DOHH2 (cell line): ENCODE results near the gene CPN2.

ENCODE experiments used
- H3F3A ChIP-seq: fragments of 200-600 bp; sonication (generic), shearing (Covaris generic); 2 replicates; pipeline ENCODE4 v1.6.0; 2016; ENCODE audit warnings: antibody characterized with exemption, mild to moderate bottlenecking; ENCODE audit not compliant: control insufficient read depth, insufficient read depth
- H3K27ac ChIP-seq: fragments of 200-600 bp; sonication (generic); 2 replicates; pipeline ENCODE4 v1.5.1; 2014; ENCODE audit warnings: low read depth, mild to moderate bottlenecking, low read length, moderate library complexity
- H3K27me3 ChIP-seq: fragments of 200-600 bp; sonication (generic); 2 replicates; pipeline ENCODE4 v1.6.1; 2014; ENCODE audit warnings: mild to moderate bottlenecking, low read length, mixed read lengths; ENCODE audit not compliant: control insufficient read depth
- H3K36me3 ChIP-seq: fragments of 200-600 bp; sonication (generic); 2 replicates; pipeline ENCODE4 v1.6.1; 2014; ENCODE audit warnings: mild to moderate bottlenecking, low read length, moderate library complexity, mixed read lengths; ENCODE audit not compliant: control insufficient read depth
- H3K4me1 ChIP-seq: fragments of 200-600 bp; sonication (generic); 2 replicates; pipeline ENCODE4 v1.6.1; 2014; ENCODE audit warnings: mild to moderate bottlenecking, low read length, mixed read lengths; ENCODE audit not compliant: control insufficient read depth
- H3K4me2 ChIP-seq: fragments of 200-600 bp; sonication (generic); 2 replicates; pipeline ENCODE4 v1.6.0; 2014; ENCODE audit warnings: mild to moderate bottlenecking, low read length, moderate library complexity
- H3K4me3 ChIP-seq: fragments of 200-600 bp; sonication (generic); 2 replicates; pipeline ENCODE4 v1.5.1; 2014; ENCODE audit warnings: mild to moderate bottlenecking, low read length, mixed read lengths
- H3K79me2 ChIP-seq: fragments of 200-600 bp; sonication (generic); 2 replicates; pipeline ENCODE4 v1.6.1; 2014; ENCODE audit warnings: mild to moderate bottlenecking, low read length, mixed read lengths; ENCODE audit not compliant: control insufficient read depth
- H3K9me2 ChIP-seq: fragments of 200-600 bp; sonication (generic); replicated peaks from 2 replicates; pipeline ENCODE4 v1.6.1; 2014; ENCODE audit warnings: mild to moderate bottlenecking, low read length, mixed read lengths; ENCODE audit not compliant: control insufficient read depth
- H3K9me3 ChIP-seq: fragments of 200-600 bp; sonication (generic); 2 replicates; pipeline ENCODE4 v1.6.1; 2014; ENCODE audit warnings: antibody characterized with exemption, low read length, mixed read lengths; ENCODE audit not compliant: control insufficient read depth, insufficient read depth
- H4K20me1 ChIP-seq: fragments of 200-600 bp; sonication (generic); 2 replicates; pipeline ENCODE4 v1.6.0; 2014; ENCODE audit warnings: low read depth, mild to moderate bottlenecking, antibody characterized with exemption, low read length, moderate library complexity; ENCODE audit not compliant: control insufficient read depth, insufficient read depth
- EZH2phosphoT487 ChIP-seq: fragments of 200-600 bp; sonication (generic); IDR thresholded peaks from 2 replicates; pipeline ENCODE4 v1.6.1; 2017; ENCODE audit warnings: borderline replicate concordance, mild to moderate bottlenecking, antibody characterized with exemption, low read length, moderate library complexity, mixed read lengths
- TF ChIP-seq, protein P1 (sequence below): fragments of 200-600 bp; sonication (generic); IDR thresholded peaks from one replicate; pipeline ENCODE4 v1.5.1; 2014; ENCODE audit warnings: antibody characterized with exemption, mild to moderate bottlenecking, low read depth, low read length; ENCODE audit not compliant: poor library complexity, severe bottlenecking

CPN2 gene

DNA sequence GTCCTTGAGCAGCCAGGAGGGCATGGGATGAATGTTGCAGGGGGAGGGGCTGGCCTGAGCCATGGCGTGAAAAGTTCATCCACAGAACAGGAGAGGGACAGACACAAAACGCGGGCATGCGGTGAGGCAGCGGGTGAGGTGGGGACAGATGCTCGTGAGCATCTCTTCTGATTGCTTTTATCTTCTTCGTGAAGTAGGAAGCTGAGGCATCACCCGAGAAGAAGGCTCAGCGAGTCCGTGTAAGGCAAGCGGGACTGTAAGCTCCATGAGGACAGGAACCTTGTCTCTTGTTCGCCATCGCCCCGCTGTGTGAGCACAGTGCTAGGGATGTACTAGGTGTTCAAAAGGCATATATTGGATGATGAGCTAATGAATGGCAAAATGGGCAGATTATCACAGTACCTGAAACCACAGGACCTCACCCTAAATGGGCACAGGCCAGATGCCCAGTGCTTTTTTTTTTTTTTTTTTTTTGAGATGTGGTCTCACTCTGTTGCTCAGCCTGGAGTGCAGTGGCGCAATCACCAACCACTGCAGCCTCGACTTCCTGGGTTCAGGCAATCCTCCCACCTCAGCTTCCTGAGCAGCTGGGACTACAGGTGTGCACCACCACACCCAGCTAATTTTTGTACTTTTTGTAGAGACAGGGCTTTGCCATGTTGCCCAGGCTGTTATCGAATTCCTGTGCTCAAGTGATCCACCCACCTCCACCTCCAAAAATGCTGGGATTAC lies 46.8 kb downstream of the CPN2 start:
- peaks cover 25% of the 10 kb centered on the region for H4K20me1 ChIP-seq
- no peak for TF ChIP-seq EZH2phosphoT487
- TF ChIP-seq, protein P1, sequence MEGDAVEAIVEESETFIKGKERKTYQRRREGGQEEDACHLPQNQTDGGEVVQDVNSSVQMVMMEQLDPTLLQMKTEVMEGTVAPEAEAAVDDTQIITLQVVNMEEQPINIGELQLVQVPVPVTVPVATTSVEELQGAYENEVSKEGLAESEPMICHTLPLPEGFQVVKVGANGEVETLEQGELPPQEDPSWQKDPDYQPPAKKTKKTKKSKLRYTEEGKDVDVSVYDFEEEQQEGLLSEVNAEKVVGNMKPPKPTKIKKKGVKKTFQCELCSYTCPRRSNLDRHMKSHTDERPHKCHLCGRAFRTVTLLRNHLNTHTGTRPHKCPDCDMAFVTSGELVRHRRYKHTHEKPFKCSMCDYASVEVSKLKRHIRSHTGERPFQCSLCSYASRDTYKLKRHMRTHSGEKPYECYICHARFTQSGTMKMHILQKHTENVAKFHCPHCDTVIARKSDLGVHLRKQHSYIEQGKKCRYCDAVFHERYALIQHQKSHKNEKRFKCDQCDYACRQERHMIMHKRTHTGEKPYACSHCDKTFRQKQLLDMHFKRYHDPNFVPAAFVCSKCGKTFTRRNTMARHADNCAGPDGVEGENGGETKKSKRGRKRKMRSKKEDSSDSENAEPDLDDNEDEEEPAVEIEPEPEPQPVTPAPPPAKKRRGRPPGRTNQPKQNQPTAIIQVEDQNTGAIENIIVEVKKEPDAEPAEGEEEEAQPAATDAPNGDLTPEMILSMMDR: no peak
- no peaks in the 10 kb centered on the region for H3K79me2 ChIP-seq
- no peaks in the 10 kb centered on the region for H3K9me2 ChIP-seq
- H3K27ac ChIP-seq: no peak overlapping the region
- peaks cover 9% of the 10 kb centered on the region for H3F3A ChIP-seq
- no peak overlapping the region for H3K4me3 ChIP-seq
- H3K4me1 ChIP-seq: peaks cover 36% of the 10 kb centered on the region
- peaks cover 74% of the 10 kb centered on the region for H3K27me3 ChIP-seq
- no peaks in the 10 kb centered on the region for H3K9me3 ChIP-seq
- no peak overlapping the region for H3K4me2 ChIP-seq
- no peaks in the 10 kb centered on the region for H3K36me3 ChIP-seq

DNA sequence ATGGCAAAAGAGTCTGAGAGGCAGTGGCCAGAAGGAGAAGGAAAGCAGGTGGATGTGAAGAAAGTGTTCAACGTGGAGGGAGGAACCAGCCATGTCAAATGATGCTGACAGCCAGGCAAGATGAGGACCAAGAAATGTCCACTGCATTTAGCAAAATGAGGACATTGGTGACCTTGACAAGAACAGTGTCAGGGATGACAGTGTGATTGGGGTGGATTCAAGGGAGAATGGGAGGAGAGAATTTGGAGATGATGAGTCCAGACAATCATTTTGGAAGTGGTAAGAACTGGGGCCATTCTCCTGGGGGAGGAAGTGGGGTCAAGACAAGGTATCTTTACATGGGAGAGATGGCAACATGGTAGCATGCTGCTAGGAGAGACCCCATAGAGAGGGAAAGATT lies 47.4 kb downstream of the CPN2 start:
- peaks cover 9% of the 10 kb centered on the region for H3F3A ChIP-seq
- H3K9me3 ChIP-seq: no peaks in the 10 kb centered on the region
- peaks cover 68% of the 10 kb centered on the region for H3K27me3 ChIP-seq
- H3K79me2 ChIP-seq: no peaks in the 10 kb centered on the region
- H3K9me2 ChIP-seq: no peaks in the 10 kb centered on the region
- no peak overlapping the region for H3K4me3 ChIP-seq
- TF ChIP-seq, protein P1: no peak
- TF ChIP-seq EZH2phosphoT487: no peak
- H3K36me3 ChIP-seq: no peaks in the 10 kb centered on the region
- no peak overlapping the region for H3K27ac ChIP-seq
- H3K4me1 ChIP-seq: peaks cover 36% of the 10 kb centered on the region
- H4K20me1 ChIP-seq: peaks cover 25% of the 10 kb centered on the region
- H3K4me2 ChIP-seq: no peak overlapping the region

DNA sequence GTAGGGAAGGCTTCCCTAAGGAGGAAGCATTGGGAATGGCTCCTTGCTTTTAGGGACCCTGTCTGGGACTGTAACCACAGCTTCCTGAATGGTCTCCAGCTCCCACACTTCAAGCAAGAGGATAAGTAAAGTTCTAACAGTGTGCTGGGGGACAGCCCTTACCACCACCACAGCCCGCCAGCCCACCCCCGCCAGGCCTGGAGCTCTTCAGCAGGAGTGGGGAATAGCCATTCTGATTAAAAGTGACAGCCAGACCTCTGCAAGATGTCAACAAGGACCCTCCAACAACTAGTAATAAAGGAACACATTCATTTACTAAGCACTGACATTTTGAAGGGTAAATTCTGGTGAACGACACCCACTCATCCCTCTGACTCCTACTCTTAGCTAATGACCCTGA lies 49.4 kb downstream of the CPN2 start:
- Histone ChIP-seq H3F3A (peaks cover 5% of the 10 kb centered on the region), H3K27me3 (peaks cover 50% of the 10 kb centered on the region), H3K79me2 (no peaks in the 10 kb centered on the region), H3K4me3 (no peak overlapping the region), H3K4me1 (peaks cover 22% of the 10 kb centered on the region), H3K9me3 (no peaks in the 10 kb centered on the region), H3K9me2 (no peaks in the 10 kb centered on the region), H3K4me2 (no peak overlapping the region), H4K20me1 (peaks cover 12% of the 10 kb centered on the region), H3K36me3 (no peaks in the 10 kb centered on the region), H3K27ac (no peak overlapping the region)
- TF ChIP-seq, protein P1: no peak
- no peak for TF ChIP-seq EZH2phosphoT487
